Stimulated activated CD8-positive, alpha-beta memory T cell treated with anti-CD3 and anti-CD28 coated beads, Interleukin-15, amount 100 ng/mL, for 1 hour (primary cell): ENCODE results near the gene GSTA5.
"Not testable (repeated sequence)": the region's sequence is repeated elsewhere in the genome, so short reads cannot be mapped to it uniquely, and the experiment has no call there.

ENCODE experiments used
- DNase-seq: peaks from one replicate; pipeline ENCODE4 v3.0.0-alpha.2; 2020; ENCODE audit warnings: low read depth

Gene GSTA5

GRCh38 chr6:52788478-52788877 lies 52.1 kb downstream of the GSTA5 start:
- no peak for DNase-seq

GRCh38 chr6:52787917-52788316 lies 52.7 kb downstream of the GSTA5 start:
- DNase-seq: no peak

GRCh38 chr6:52786249-52786956 lies 54.2 kb downstream of the GSTA5 start:
- no peak for DNase-seq

- not testable (repeated sequence) for DNase-seq
Observed at GRCh38 chr6:52782696-52783274, 57.8 kb downstream of the GSTA5 start.

GRCh38 chr6:52782209-52782608 lies 58.4 kb downstream of the GSTA5 start:
- not testable (repeated sequence) for DNase-seq
